Panc1 (cell line): ENCODE data around the gene SLC44A4. TPM values are rescaled to one million over a fixed set of nuclear protein-coding genes. Genes with fewer than 3 reads are reported as not detected.

Source experiments
- ATAC-seq: fragments of 200-7000 bp; cut with Tn5 transposase; 2 replicates; pipeline ENCODE4 v1.9.1; 2020; ENCODE audit warnings: mild to moderate bottlenecking, moderate library complexity
- BruUV-seq: library from RNA; stranded (reverse); fragments of 400-500 nt; replicated peaks from 2 replicates; lab custom pipeline; 2021; lab: Mats Ljungman, UMichigan
- CTCF ChIA-PET: fragments of 300-600 bp; sonication (Branson Sonifier 250); formaldehyde crosslinking; loops from one replicate; lab custom pipeline; 2022; ENCODE audit warnings: antibody characterized with exemption; lab: Charles Lee
- POLR2A ChIA-PET: fragments of 300-600 bp; sonication (Branson Sonifier 250); formaldehyde crosslinking; loops from one replicate; lab custom pipeline; 2022; ENCODE audit warnings: antibody characterized with exemption; lab: Charles Lee
- DNase-seq: peaks from one replicate; pipeline ENCODE4 v3.0.0-alpha.2; 2010; ENCODE audit warnings: low read depth, low spot score
- H3K27ac ChIP-seq: 2 replicates; pipeline ENCODE4 v1.5.1; 2011; ENCODE audit warnings: mild to moderate bottlenecking, low read length, inconsistent platforms
- H3K27me3 ChIP-seq: fragments of 200-500 bp; sonication (Bioruptor generic); 2 replicates; pipeline ENCODE4 v1.6.0; 2014; ENCODE audit warnings: low read length, inconsistent platforms; ENCODE audit not compliant: control insufficient read depth, insufficient read depth
- H3K36me3 ChIP-seq: fragments of 200-500 bp; sonication (Bioruptor generic); 2 replicates; pipeline ENCODE4 v1.5.1; 2014; ENCODE audit warnings: inconsistent platforms, mild to moderate bottlenecking, low read length, moderate library complexity; ENCODE audit not compliant: control insufficient read depth, insufficient read depth
- H3K4me1 ChIP-seq: 2 replicates; pipeline ENCODE4 v1.5.1; 2011; ENCODE audit warnings: inconsistent platforms, mild to moderate bottlenecking, low read length, moderate library complexity; ENCODE audit not compliant: control insufficient read depth, insufficient read depth
- H3K4me3 ChIP-seq, 2 experiments: 2 replicates each; pipeline ENCODE4 v1.5.1; 2011 to 2012; ENCODE audit warnings: low read depth in 2 of 2, low read length in 2 of 2, mild to moderate bottlenecking in 2 of 2, inconsistent platforms in 1 of 2, moderate library complexity in 1 of 2
- H3K9me3 ChIP-seq: fragments of 200-500 bp; sonication (Bioruptor generic); 2 replicates; pipeline ENCODE4 v1.5.1; 2014; ENCODE audit warnings: low read depth, mild to moderate bottlenecking, inconsistent platforms, low read length, moderate library complexity; ENCODE audit not compliant: control insufficient read depth, insufficient read depth
- POLR2AphosphoS5 ChIP-seq: IDR thresholded peaks from 2 replicates; pipeline ENCODE4 v1.6.1; 2012; ENCODE audit warnings: mild to moderate bottlenecking, low read depth, low read length, moderate library complexity
- SIN3A ChIP-seq: IDR thresholded peaks from 2 replicates; pipeline ENCODE4 v1.6.1; 2012; ENCODE audit warnings: low read depth, mild to moderate bottlenecking, low read length, moderate library complexity, borderline replicate concordance; ENCODE audit not compliant: insufficient read depth
- TCF7L2 ChIP-seq: IDR thresholded peaks from 2 replicates; pipeline ENCODE4 v1.6.1; 2011; ENCODE audit warnings: mild to moderate bottlenecking, low read depth, low read length, inconsistent platforms
- in situ Hi-C: cut with HindIII; loops from 2 replicates; pipeline ENCODE4 v1.10.0; 2016; ENCODE audit warnings: low sequenced_read_pairs, low pct_unique_long_range_greater_than_20kb
- intact Hi-C: fragments of 100-400 bp; cut with micrococcal nuclease; formaldehyde crosslinking; loops from one replicate; pipeline ENCODE4 v1.10.0; 2022; ENCODE audit not compliant: unreplicated experiment
- total RNA-seq: library from RNA; stranded (reverse); gene quantifications from one replicate; pipeline ENCODE4 v1.2.1, GENCODE V29; 2021; ENCODE audit not compliant: unreplicated experiment
- TF ChIP-seq, protein P1 (sequence below), 2 experiments: IDR thresholded peaks; 2 replicates each; pipeline ENCODE4 v1.6.1; 2011 to 2012; ENCODE audit warnings: low read depth in 2 of 2, control low read depth in 1 of 2, low read length in 1 of 2, mild to moderate bottlenecking in 1 of 2, moderate library complexity in 1 of 2; ENCODE audit not compliant: insufficient read depth in 1 of 2
- TF ChIP-seq, protein P2 (sequence below): fragments of 450-650 bp; IDR thresholded peaks from 2 replicates; pipeline ENCODE4 v1.5.1; 2017; ENCODE audit warnings: mild to moderate bottlenecking

SLC44A4 gene
- total RNA-seq, 1 experiment from 2014 or later, result 2.7 TPM

DNA sequence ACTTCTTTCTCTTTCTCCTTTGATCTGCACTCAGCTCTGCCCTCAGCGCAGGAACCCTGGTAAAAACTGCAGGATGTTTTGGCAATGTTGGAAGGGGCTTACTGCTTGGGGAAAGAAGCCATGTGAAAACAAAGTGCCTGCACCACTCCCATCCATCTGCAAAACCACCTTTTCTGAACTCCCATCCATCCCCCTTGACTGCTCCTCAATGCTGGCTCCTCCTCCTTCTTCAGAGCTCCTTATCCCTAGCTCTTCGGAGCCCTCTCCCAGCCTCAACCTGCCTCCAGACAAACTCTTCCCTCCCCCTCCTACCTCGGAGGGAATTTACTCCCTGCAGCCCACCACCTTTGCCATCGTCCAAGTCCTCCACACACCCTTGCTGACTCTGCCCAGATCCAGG, 27.3 kb upstream of the SLC44A4 start:
- Histone ChIP-seq H3K4me3 (no peak overlapping the region), H3K27ac (no peak overlapping the region), H3K36me3 (no peaks in the 10 kb centered on the region), H3K4me1 (peaks cover 10% of the 10 kb centered on the region), H3K9me3 (no peaks in the 10 kb centered on the region), H3K27me3 (no peaks in the 10 kb centered on the region)
- no TSS peak for BruUV-seq
- in situ Hi-C loops, result no loop called here
- CTCF ChIA-PET, result interaction anchor here (0.6 kb wide), 1 partner anchor 11 kb away, joined by 4 read pairs; no protein-coding TSS in a partner anchor
- TF ChIP-seq, protein P1, sequence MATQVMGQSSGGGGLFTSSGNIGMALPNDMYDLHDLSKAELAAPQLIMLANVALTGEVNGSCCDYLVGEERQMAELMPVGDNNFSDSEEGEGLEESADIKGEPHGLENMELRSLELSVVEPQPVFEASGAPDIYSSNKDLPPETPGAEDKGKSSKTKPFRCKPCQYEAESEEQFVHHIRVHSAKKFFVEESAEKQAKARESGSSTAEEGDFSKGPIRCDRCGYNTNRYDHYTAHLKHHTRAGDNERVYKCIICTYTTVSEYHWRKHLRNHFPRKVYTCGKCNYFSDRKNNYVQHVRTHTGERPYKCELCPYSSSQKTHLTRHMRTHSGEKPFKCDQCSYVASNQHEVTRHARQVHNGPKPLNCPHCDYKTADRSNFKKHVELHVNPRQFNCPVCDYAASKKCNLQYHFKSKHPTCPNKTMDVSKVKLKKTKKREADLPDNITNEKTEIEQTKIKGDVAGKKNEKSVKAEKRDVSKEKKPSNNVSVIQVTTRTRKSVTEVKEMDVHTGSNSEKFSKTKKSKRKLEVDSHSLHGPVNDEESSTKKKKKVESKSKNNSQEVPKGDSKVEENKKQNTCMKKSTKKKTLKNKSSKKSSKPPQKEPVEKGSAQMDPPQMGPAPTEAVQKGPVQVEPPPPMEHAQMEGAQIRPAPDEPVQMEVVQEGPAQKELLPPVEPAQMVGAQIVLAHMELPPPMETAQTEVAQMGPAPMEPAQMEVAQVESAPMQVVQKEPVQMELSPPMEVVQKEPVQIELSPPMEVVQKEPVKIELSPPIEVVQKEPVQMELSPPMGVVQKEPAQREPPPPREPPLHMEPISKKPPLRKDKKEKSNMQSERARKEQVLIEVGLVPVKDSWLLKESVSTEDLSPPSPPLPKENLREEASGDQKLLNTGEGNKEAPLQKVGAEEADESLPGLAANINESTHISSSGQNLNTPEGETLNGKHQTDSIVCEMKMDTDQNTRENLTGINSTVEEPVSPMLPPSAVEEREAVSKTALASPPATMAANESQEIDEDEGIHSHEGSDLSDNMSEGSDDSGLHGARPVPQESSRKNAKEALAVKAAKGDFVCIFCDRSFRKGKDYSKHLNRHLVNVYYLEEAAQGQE (IDR thresholded peaks at IDR 0.05; ENCODE audit: insufficient read depth in 1 of 2, low read depth in 2 of 2, low read length in 1 of 2), result no peak
- TF ChIP-seq POLR2AphosphoS5, result no peak
- TF ChIP-seq, protein P2, sequence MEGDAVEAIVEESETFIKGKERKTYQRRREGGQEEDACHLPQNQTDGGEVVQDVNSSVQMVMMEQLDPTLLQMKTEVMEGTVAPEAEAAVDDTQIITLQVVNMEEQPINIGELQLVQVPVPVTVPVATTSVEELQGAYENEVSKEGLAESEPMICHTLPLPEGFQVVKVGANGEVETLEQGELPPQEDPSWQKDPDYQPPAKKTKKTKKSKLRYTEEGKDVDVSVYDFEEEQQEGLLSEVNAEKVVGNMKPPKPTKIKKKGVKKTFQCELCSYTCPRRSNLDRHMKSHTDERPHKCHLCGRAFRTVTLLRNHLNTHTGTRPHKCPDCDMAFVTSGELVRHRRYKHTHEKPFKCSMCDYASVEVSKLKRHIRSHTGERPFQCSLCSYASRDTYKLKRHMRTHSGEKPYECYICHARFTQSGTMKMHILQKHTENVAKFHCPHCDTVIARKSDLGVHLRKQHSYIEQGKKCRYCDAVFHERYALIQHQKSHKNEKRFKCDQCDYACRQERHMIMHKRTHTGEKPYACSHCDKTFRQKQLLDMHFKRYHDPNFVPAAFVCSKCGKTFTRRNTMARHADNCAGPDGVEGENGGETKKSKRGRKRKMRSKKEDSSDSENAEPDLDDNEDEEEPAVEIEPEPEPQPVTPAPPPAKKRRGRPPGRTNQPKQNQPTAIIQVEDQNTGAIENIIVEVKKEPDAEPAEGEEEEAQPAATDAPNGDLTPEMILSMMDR, result no peak
- no peak for TF ChIP-seq TCF7L2
- no peak for DNase-seq
- POLR2A ChIA-PET, result interaction anchor here (0.5 kb wide), 1 partner anchor 229 kb away, joined by 9 read pairs; no protein-coding TSS in a partner anchor
- intact Hi-C loops, result no loop called here
- no peak for ATAC-seq

DNA sequence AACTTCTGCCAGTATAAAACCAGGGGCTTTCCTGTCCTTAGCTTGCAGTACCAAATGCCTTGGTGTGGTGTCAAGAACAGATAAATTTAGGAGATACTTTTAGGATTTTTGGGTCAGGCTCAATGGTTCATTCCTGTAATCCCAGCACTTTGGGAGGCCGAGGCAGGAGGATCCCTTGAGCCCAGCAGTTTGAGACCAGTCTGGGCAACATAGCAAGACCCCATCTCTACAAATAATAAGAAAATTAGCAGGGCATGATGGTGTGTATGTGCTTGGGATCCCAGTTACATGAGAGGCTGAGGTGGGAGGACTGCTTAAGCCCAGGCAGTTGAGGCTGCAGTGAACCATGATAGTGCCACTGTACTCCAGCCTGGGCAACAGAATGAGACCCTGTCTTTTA, 26.2 kb upstream of the SLC44A4 start:
- H3K4me1 ChIP-seq, result peaks cover 13% of the 10 kb centered on the region
- in situ Hi-C loops, result no loop called here
- CTCF ChIA-PET, result no interaction called here

More for the DNA sequence above, 26.2 kb upstream of the SLC44A4 start:
- no peak overlapping the region for H3K27ac ChIP-seq
- H3K36me3 ChIP-seq, result no peaks in the 10 kb centered on the region
- BruUV-seq, result no TSS peak
- no peaks in the 10 kb centered on the region for H3K27me3 ChIP-seq
- POLR2A ChIA-PET, result no interaction called here
- no peak for DNase-seq
- no peaks in the 10 kb centered on the region for H3K9me3 ChIP-seq
- no peak overlapping the region for H3K4me3 ChIP-seq
- no peak for TF ChIP-seq TCF7L2
- no peak for TF ChIP-seq POLR2AphosphoS5
- TF ChIP-seq, protein P1 (IDR thresholded peaks at IDR 0.05; ENCODE audit: insufficient read depth in 1 of 2, low read depth in 2 of 2, low read length in 1 of 2), result no peak
- TF ChIP-seq, protein P2, result no peak
- TF ChIP-seq SIN3A, result no peak
- intact Hi-C loops, result no loop called here
- no peak for ATAC-seq
